NCI-H2196 treated with DMSO at 0.1 percent for 48 hours (cell line): ENCODE measurements around the gene SNAP25.

Experiments
- DNase-seq: peaks from one replicate; lab custom pipeline; 2025; ENCODE audit not compliant: unreplicated experiment; lab: John Stamatoyannopoulos, UW

Gene SNAP25

GRCh38 chr20:10328897-10329255, 110.2 kb downstream of the SNAP25 start:
- no peak for DNase-seq

DNA sequence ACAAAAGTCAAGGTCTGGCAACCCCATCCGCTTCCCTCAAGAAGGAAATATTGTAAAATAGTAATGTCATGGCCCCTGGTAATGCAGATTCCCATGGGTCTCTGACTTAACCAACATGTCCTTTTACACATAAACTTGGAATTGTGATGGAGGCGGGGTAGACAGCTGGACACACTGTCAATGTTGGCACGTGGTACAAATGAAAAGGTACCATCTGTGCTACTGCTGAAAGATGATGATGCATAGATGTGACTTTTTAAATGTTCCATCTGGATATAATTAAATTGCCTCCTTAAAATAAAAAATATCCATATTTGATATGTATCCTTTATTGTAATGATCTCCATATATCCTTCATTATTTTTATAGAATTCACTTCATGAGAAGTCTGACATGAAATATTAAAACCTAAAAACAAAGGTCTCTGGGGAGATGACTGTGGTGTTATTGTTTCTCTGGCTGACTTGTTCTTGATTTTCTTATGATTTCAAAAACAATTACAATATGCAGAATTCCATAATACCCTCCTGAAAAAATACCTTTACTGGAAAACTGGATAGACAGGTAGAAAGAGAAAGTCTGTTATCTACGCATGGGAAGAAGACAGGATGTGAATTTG, 110.9 kb downstream of the SNAP25 start:
- DNase-seq: no peak

GRCh38 chr20:10330071-10330470, 111.4 kb downstream of the SNAP25 start:
- DNase-seq: no peak

GRCh38 chr20:10332656-10333415, 114.2 kb downstream of the SNAP25 start:
- no peak for DNase-seq

GRCh38 chr20:10336959-10337729, 118.5 kb downstream of the SNAP25 start:
- DNase-seq: no peak

DNA sequence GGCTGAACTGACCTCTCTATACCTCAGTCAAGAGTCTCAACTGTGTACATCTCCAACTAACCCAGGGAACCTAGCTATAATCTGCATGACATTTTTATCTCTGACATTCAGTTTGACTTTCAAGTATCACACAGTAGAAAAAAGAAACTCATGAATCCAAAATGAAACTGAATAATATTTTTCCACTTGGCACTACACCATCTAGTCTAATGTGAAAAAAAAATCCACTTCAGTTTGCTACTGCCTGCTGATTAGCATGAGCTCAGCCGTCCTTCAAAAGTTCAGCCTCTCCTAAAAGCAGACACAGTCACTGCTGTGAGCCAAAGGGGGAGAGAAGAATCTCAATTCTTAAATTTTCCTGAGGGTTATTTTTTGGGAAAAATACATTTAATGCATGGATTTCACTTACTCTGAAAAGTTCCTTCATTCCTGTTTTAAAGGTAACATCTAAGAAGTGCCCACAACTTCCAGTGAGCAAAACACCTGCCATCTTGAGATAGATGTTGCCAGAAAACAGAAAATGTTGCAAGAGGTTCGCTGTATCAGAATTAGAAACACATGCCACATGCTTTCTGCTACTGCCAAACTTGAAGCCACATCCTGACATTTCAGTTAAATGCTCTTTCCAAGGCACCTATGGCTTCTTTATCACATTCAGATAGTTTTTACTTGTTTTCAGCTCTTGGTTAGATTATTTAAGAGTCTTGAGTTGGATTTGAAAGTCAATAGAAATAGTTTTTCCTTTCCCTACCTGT, 120.0 kb downstream of the SNAP25 start:
- no peak for DNase-seq

DNA sequence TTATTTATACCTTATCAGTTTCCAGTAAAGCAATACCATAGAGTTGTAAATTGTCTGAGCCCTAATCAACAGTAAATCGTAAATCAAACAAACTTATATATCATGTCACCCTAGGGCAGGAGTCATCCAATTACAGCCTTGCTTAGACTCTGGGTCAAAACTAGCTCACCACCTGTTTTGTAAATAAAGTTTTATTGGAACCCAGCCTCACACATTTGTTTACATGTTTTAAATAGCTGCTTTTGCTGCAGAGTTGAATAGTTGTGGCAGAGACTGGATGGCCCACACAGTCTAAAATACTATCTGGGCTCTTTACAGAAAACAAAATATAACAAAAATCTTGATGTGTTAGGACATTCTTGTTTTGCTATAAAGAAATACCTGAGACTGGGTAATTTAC, 121.0 kb downstream of the SNAP25 start:
- DNase-seq: no peak

DNA sequence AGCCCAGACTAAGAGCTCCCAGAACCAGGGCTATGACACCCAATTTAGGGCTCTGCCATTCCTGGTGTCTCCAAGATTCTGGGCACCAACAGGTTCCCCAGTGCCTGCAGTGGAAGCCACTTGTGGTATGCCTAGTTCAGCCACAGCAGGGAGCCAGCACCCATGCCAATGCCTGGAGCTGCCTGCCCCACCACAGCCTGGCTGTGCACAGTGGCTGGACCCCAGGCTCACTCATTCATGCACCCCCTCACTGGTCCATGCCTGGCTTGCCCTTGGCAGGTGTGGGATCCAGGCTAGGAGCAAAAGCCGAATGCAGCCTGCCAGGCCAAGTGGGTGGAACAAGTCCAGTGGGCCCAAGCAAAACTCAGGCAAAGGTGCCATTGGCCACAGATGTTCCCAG, 123.5 kb downstream of the SNAP25 start:
- no peak for DNase-seq

GRCh38 chr20:10344953-10345352, 126.3 kb downstream of the SNAP25 start:
- DNase-seq: no peak

DNA sequence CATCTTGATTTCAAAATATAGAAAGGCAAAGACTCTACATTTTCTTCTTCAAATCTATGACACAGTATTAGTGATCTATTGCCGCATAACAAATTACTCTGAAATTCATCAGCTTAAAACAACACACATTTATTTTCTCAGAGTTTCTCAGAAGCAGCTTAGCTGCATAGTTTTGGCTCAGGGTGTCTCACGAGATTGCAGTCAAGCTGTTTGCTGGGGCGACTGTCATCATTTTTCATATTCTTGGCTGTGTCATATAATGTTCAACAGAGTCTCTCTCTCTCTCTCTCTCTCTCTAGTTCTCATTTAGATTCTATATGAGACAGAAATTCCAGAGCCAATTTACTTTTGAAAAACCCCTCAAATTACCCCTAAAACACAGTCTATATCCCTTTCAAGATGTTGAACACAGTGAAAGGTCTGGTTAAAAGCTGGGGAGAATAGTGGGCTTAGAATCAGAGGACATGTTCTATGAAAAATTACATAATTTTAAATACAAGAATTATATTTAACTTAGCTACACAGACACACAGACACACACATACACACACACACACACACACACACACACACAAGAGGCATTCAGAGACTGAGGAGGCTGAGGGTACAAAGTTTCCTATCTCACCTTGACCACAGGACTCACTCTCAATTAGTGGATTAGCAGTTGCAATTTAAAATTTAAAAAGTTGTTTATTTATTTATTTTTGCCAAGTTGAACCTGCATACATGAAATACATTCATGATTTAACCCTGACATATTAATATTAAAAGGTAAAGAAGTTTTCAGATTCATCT, 128.7 kb downstream of the SNAP25 start:
- DNase-seq: no peak

- no peak for DNase-seq
These were observed 130.5 kb downstream of the SNAP25 start for GRCh38 chr20:10349118-10349517.

GRCh38 chr20:10350188-10350842, 131.7 kb downstream of the SNAP25 start:
- no peak for DNase-seq

DNA sequence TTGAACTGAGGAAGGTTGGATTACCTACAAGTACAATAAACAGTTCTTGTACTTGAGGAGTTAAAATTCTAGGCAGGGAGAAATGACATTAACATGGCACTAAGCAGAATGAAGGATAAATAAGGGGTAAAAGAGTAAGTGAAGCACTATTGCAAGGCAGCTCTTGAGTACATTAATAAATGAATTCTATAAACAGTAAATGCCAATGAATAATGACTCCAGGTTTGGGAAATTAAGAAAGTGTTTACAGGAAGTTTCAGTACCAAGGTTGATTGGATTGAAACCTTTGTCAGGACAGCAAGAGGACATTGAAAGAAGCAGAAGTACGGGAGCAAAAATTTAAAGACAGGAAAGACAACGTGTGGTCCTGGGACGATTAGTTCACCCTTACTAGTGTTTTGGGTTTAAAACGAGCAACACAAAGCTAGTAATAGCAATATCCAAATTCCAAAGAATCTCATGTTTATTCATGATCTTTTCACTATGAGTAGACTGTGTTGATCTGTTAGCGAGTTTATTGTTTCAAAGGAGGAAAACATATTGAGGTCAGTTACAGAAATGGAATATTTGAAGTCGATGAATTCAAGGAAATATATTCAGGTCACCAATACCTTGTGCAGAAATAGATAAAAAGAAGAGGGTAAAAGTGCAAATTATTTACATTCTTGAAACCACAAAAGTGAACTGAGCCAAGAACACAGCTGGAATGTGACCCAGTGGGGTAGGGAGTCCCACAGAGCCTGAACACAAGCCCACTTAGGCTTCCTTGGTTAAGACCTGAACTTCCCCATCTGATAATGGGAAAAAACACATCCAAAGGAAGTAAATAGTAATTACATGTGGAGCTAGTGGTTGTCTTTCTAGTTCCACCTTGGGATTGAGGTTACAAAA, 134.5 kb downstream of the SNAP25 start:
- DNase-seq: no peak

- DNase-seq: no peak
These were observed 138.0 kb downstream of the SNAP25 start for GRCh38 chr20:10356628-10357027.
